ENCODE results near the gene PGR. TPM values are rescaled to one million over a fixed set of nuclear protein-coding genes. Genes with fewer than 3 reads are reported as not detected.

The PGR gene
- total RNA-seq, 1 experiment from 2014 or later, result not detected

GRCh38 chr11:101010899-101011298, 118.7 kb downstream of the PGR start:
- intact Hi-C loops (cut with micrococcal nuclease), result no loop called here
- TF ChIP-seq EZH2phosphoT487 (IDR thresholded peaks at IDR 0.05; ENCODE audit: borderline replicate concordance, low read length) (no peak), EZH2 (IDR thresholded peaks at IDR 0.05; ENCODE audit: low read length, unreplicated experiment) (no peak), CTCF (conservative IDR thresholded peaks at IDR 0.05; ENCODE audit: low read depth, low read length) (no peak)
- no peaks in the 10 kb centered on the region for H3K79me2 ChIP-seq (ENCODE audit: low read length)
- no peaks in the 10 kb centered on the region for H3K36me3 ChIP-seq (ENCODE audit: low read depth, low read length)
- H3K27me3 ChIP-seq (ENCODE audit: low read length), result peaks cover 22% of the 10 kb centered on the region
- H3K4me2 ChIP-seq (ENCODE audit: low read length), result no peak overlapping the region
- no peaks in the 10 kb centered on the region for H3K9me3 ChIP-seq (ENCODE audit: low read length)
- POLR2A ChIA-PET (ENCODE audit: unreplicated experiment), result no interaction called here
- H3K4me1 ChIP-seq (ENCODE audit: insufficient read depth, low read length), result no peaks in the 10 kb centered on the region
- no peaks in the 10 kb centered on the region for H3F3A ChIP-seq (ENCODE audit: low read length, unreplicated experiment)
- H2AFZ ChIP-seq (ENCODE audit: low read length), result no peak overlapping the region
- no TSS peak for BruUV-seq (replicated peaks)
- no peaks in the 10 kb centered on the region for H3K9me2 ChIP-seq (replicated peaks; ENCODE audit: low read length)
- H3K27ac ChIP-seq (ENCODE audit: low read length), result no peak overlapping the region
- no peak for ATAC-seq
- H4K20me1 ChIP-seq (ENCODE audit: low read length), result no peaks in the 10 kb centered on the region
- peak; percentile 42 for DNase-seq
- no peak overlapping the region for H3K9ac ChIP-seq (ENCODE audit: low read length)
- CTCF ChIA-PET, result no interaction called here
- no peak overlapping the region for H3K4me3 ChIP-seq (ENCODE audit: low read length)

GRCh38 chr11:101009690-101010055, 119.9 kb downstream of the PGR start:
- Histone ChIP-seq H3K4me3 (ENCODE audit: low read length) (no peak overlapping the region), H3K4me1 (ENCODE audit: insufficient read depth, low read length) (no peaks in the 10 kb centered on the region), H4K20me1 (ENCODE audit: low read length) (no peaks in the 10 kb centered on the region), H3K4me2 (ENCODE audit: low read length) (no peak overlapping the region), H3K27me3 (ENCODE audit: low read length) (peaks cover 16% of the 10 kb centered on the region), H3K36me3 (ENCODE audit: low read depth, low read length) (no peaks in the 10 kb centered on the region), H3K27ac (ENCODE audit: low read length) (no peak overlapping the region), H3K9me2 (replicated peaks; ENCODE audit: low read length) (no peaks in the 10 kb centered on the region), H3K79me2 (ENCODE audit: low read length) (no peaks in the 10 kb centered on the region), H3K9ac (ENCODE audit: low read length) (no peak overlapping the region), H3F3A (ENCODE audit: low read length, unreplicated experiment) (no peaks in the 10 kb centered on the region), H3K9me3 (ENCODE audit: low read length) (no peaks in the 10 kb centered on the region), H2AFZ (ENCODE audit: low read length) (no peak overlapping the region)
- TF ChIP-seq EZH2phosphoT487 (IDR thresholded peaks at IDR 0.05; ENCODE audit: borderline replicate concordance, low read length) (no peak), EZH2 (IDR thresholded peaks at IDR 0.05; ENCODE audit: low read length, unreplicated experiment) (no peak), CTCF (conservative IDR thresholded peaks at IDR 0.05; ENCODE audit: low read depth, low read length) (no peak)
- BruUV-seq (replicated peaks), result no TSS peak
- no peak for DNase-seq
- CTCF ChIA-PET, result no interaction called here
- intact Hi-C loops (cut with micrococcal nuclease), result no loop called here
- ATAC-seq, result peak; percentile 48; the same call in 1 of the 2 replicates
- POLR2A ChIA-PET (ENCODE audit: unreplicated experiment), result no interaction called here

- no peaks in the 10 kb centered on the region for H4K20me1 ChIP-seq (ENCODE audit: low read length)
- TF ChIP-seq CTCF (conservative IDR thresholded peaks at IDR 0.05; ENCODE audit: low read depth, low read length), result no peak
- no peak for TF ChIP-seq EZH2 (IDR thresholded peaks at IDR 0.05; ENCODE audit: low read length, unreplicated experiment)
- no peak for TF ChIP-seq EZH2phosphoT487 (IDR thresholded peaks at IDR 0.05; ENCODE audit: borderline replicate concordance, low read length)
- no peaks in the 10 kb centered on the region for H3F3A ChIP-seq (ENCODE audit: low read length, unreplicated experiment)
- ATAC-seq (no peak), DNase-seq (no peak)
- no peaks in the 10 kb centered on the region for H3K9me3 ChIP-seq (ENCODE audit: low read length)
- H3K27ac ChIP-seq (ENCODE audit: low read length), result no peak overlapping the region
- no peak overlapping the region for H3K4me3 ChIP-seq (ENCODE audit: low read length)
- no peak overlapping the region for H3K9ac ChIP-seq (ENCODE audit: low read length)
- H3K4me1 ChIP-seq (ENCODE audit: insufficient read depth, low read length), result no peaks in the 10 kb centered on the region
- no peaks in the 10 kb centered on the region for H3K9me2 ChIP-seq (replicated peaks; ENCODE audit: low read length)
- ChIA-PET POLR2A (ENCODE audit: unreplicated experiment) (no interaction called here), CTCF (no interaction called here)
- no peak overlapping the region for H3K4me2 ChIP-seq (ENCODE audit: low read length)
- intact Hi-C loops (cut with micrococcal nuclease), result no loop called here
- H3K27me3 ChIP-seq (ENCODE audit: low read length), result peaks cover 16% of the 10 kb centered on the region
- no peak overlapping the region for H2AFZ ChIP-seq (ENCODE audit: low read length)
- no peaks in the 10 kb centered on the region for H3K79me2 ChIP-seq (ENCODE audit: low read length)
- no TSS peak for BruUV-seq (replicated peaks)
- no peaks in the 10 kb centered on the region for H3K36me3 ChIP-seq (ENCODE audit: low read depth, low read length)
Measured at GRCh38 chr11:101008961-101009689, 120.5 kb downstream of the PGR start.
